ENCODE data around the gene CADM4. TPM values are rescaled to one million over a fixed set of nuclear protein-coding genes. Genes with fewer than 3 reads are reported as not detected.
"Not testable (repeated sequence)": the region's sequence is repeated elsewhere in the genome, so short reads cannot be mapped to it uniquely, and the experiment has no call there.

CADM4 gene
- 10 to 100 TPM; 92.3 to 99.3 TPM for total RNA-seq
- polyA plus RNA-seq (ENCODE audit: insufficient read length in 2 of 2) = 100 to 1,000 TPM; 313 to 325 TPM
- long read RNA-seq, donor 1, transcript CADM4-201 (9 exons, 2,178 nt) = major isoform, 90 of 112 reads
- long read RNA-seq, donor 1, partial matches to known transcripts = 22 of 112 reads
- long read RNA-seq, donor 1, other reads (novel, unspliced or antisense) = 0 of 112 reads
- long read RNA-seq, donor 2, transcript CADM4-201 (9 exons, 2,178 nt) = major isoform, 17 of 46 reads
- long read RNA-seq, donor 2, partial matches to known transcripts = 29 of 46 reads
- long read RNA-seq, donor 2, other reads (novel, unspliced or antisense) = 0 of 46 reads
- long read RNA-seq, donor 3, transcript CADM4-201 (9 exons, 2,178 nt) = major isoform, 35 of 50 reads
- long read RNA-seq, donor 3, partial matches to known transcripts = 15 of 50 reads
- long read RNA-seq, donor 3, other reads (novel, unspliced or antisense) = 0 of 50 reads
- long read RNA-seq, donor 4, transcript CADM4-201 (9 exons, 2,178 nt) = major isoform, 5 of 5 reads
- long read RNA-seq, donor 4, partial matches to known transcripts = 0 of 5 reads
- long read RNA-seq, donor 4, other reads (novel, unspliced or antisense) = 0 of 5 reads

GRCh38 chr19:43639519-43640423 lies at the start of gene CADM4:
Gene CADM4 (minus strand): TSS chr19:43639850. CDS start chr19:43639790, 60 bp downstream.
- Histone ChIP-seq H3K4me3 (ENCODE audit: low read depth, low read length) (peak within 1 kb of the TSS; percentile 64), H3K9me3 (ENCODE audit: control insufficient read depth, insufficient read depth, low read length) (no peaks in the 10 kb centered on the region), H3K4me1 (ENCODE audit: control insufficient read depth, insufficient read depth, low read length) (peaks cover 47% of the 10 kb centered on the region), H3K36me3 (ENCODE audit: control insufficient read depth, insufficient read depth, low read length) (peaks cover 2% of the 10 kb centered on the region), H3K27me3 (ENCODE audit: control insufficient read depth, insufficient read depth, low read length) (no peaks in the 10 kb centered on the region), H3K27ac (ENCODE audit: low read depth, low read length) (peak within 1 kb of the TSS; percentile 76)
- WGBS (ENCODE audit: insufficient coverage) = 0% methylated on average over 109 of the region's 110 CpGs
- peak in 3 of 6 donors; percentile 43 to 81 (median 79) for DNase-seq (ENCODE audit: low read depth in 4 of 6, low spot score in 6 of 6)

DNA sequence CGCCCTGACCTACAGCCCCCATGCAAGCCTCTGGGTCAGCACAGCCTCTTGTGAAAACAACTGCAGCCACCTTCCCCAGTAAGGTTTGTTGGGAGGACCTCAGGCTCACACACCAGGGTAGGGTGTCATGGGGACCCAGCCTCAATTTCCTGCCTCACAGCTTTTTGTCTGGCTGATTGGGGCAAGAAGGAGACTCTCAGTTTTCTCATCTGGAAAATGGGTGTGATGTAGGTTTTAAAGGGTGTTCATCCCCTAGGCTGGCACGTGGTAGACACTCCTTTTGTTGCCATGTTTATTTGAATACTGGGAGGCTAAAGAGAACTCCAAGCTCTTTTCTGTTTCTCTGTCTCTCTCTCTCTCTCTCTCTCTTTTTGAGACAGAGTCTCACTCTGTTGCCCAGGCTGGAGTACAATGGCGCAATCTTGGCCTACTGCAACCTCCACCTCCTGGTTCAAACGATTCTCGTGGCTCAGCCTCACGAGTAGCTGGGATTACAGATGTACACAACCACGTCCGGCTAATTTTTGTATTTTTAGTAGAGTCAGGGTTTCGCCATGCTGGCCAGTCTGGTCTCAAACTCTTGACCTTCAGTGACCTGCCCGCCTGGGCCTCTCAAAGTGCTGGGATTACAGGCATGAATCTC lies 48.5 kb upstream of the CADM4 start:
- no peaks in the 10 kb centered on the region for H3K27me3 ChIP-seq (ENCODE audit: control insufficient read depth, insufficient read depth, low read length)
- peaks cover 2% of the 10 kb centered on the region for H3K9me3 ChIP-seq (ENCODE audit: control insufficient read depth, insufficient read depth, low read length)
- no peak overlapping the region for H3K4me3 ChIP-seq (ENCODE audit: low read depth, low read length)
- no peaks in the 10 kb centered on the region for H3K36me3 ChIP-seq (ENCODE audit: control insufficient read depth, insufficient read depth, low read length)
- peaks cover 11% of the 10 kb centered on the region for H3K4me1 ChIP-seq (ENCODE audit: control insufficient read depth, insufficient read depth, low read length)
- 100% methylated on average over 3 of the region's 10 CpGs for WGBS (ENCODE audit: insufficient coverage)
- no peak overlapping the region for H3K27ac ChIP-seq (ENCODE audit: low read depth, low read length)
- DNase-seq (ENCODE audit: low read depth in 4 of 6, low spot score in 6 of 6) = no peak

GRCh38 chr19:43687660-43687997 lies 48.0 kb upstream of the CADM4 start:
- Histone ChIP-seq H3K4me3 (ENCODE audit: low read depth, low read length) (no peak overlapping the region), H3K27ac (ENCODE audit: low read depth, low read length) (no peak overlapping the region), H3K4me1 (ENCODE audit: control insufficient read depth, insufficient read depth, low read length) (peaks cover 11% of the 10 kb centered on the region), H3K9me3 (ENCODE audit: control insufficient read depth, insufficient read depth, low read length) (peaks cover 2% of the 10 kb centered on the region), H3K36me3 (ENCODE audit: control insufficient read depth, insufficient read depth, low read length) (no peaks in the 10 kb centered on the region), H3K27me3 (ENCODE audit: control insufficient read depth, insufficient read depth, low read length) (no peaks in the 10 kb centered on the region)
- WGBS (ENCODE audit: insufficient coverage) = 0% methylated on average over 1 of the region's 1 CpG
- DNase-seq (ENCODE audit: low read depth in 4 of 6, low spot score in 6 of 6) = no peak

DNA sequence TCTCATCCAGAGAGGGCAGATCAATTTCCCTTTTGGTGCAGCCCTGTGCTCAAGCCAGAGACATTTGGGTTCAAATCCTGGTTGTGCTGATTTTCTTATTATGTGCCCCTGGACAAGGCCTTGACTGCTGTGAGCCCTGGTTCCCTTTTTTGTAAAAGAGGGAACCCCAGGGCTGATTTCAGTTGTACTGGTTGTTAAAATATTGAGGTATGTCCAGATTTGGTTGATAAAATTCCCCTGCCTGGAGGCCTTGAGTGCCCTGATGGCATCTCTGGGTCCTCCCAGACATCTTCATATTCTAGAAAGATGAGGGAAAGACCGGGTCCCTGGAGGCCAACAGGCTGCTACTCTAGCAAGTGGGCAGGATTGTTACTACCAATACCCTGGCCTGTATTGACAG lies 44.7 kb upstream of the CADM4 start:
- Histone ChIP-seq H3K27me3 (ENCODE audit: control insufficient read depth, insufficient read depth, low read length) (no peaks in the 10 kb centered on the region), H3K27ac (ENCODE audit: low read depth, low read length) (no peak overlapping the region), H3K4me3 (ENCODE audit: low read depth, low read length) (no peak overlapping the region), H3K9me3 (ENCODE audit: control insufficient read depth, insufficient read depth, low read length) (no peaks in the 10 kb centered on the region), H3K36me3 (ENCODE audit: control insufficient read depth, insufficient read depth, low read length) (no peaks in the 10 kb centered on the region), H3K4me1 (ENCODE audit: control insufficient read depth, insufficient read depth, low read length) (peaks cover 11% of the 10 kb centered on the region)
- DNase-seq (ENCODE audit: low read depth in 4 of 6, low spot score in 6 of 6) = no peak
- no CpG with 5 or more reads among the region's 1 CpG for WGBS (ENCODE audit: insufficient coverage)

GRCh38 chr19:43683905-43684304 lies 44.3 kb upstream of the CADM4 start:
- H3K27ac ChIP-seq (ENCODE audit: low read depth, low read length) = no peak overlapping the region
- DNase-seq (ENCODE audit: low read depth in 4 of 6, low spot score in 6 of 6) = no peak
- no peaks in the 10 kb centered on the region for H3K27me3 ChIP-seq (ENCODE audit: control insufficient read depth, insufficient read depth, low read length)
- no peaks in the 10 kb centered on the region for H3K36me3 ChIP-seq (ENCODE audit: control insufficient read depth, insufficient read depth, low read length)
- H3K9me3 ChIP-seq (ENCODE audit: control insufficient read depth, insufficient read depth, low read length) = no peaks in the 10 kb centered on the region
- WGBS (ENCODE audit: insufficient coverage) = no CpG with 5 or more reads among the region's 2 CpGs
- H3K4me1 ChIP-seq (ENCODE audit: control insufficient read depth, insufficient read depth, low read length) = peaks cover 11% of the 10 kb centered on the region
- H3K4me3 ChIP-seq (ENCODE audit: low read depth, low read length) = no peak overlapping the region

DNA sequence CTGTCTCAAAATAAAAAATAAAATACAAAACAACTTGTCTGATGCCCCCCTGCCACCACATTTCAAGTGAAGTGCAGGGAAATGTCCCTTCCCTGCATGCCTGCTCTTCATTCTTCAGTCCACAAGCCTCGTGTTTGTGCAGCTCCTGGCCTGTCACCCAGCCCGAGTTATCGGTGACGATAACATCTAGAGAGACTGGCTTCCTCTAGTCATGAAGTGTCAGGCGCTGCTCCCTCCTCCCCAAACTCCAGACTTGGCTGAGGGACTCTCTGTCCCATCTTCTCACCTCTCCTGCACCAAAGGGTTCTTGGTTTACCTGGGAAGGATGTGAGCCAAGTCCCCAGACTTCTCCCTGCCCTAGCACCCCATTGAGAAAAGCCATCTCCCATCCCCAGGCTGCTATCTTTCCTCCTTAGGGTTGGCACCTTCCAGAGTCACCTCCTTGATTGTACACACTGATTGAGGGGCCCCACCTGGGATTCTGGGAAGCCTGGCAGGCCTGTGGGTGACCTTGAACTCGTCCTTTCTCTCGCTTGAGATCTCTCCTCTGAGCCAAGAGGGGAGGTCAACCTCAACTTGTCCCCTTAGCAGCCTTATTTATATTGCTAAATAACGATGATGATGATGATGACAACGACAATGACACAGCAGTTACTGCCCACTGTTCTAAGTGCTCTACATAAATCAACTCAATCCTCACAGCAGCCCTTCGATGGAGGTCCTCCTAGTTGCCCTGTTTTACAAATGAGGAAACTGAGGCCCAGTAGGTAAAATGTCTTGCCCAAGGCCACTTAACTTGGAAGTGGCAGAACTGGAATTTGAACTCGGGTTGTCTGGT lies 43.4 kb upstream of the CADM4 start:
- H3K36me3 ChIP-seq (ENCODE audit: control insufficient read depth, insufficient read depth, low read length) = no peaks in the 10 kb centered on the region
- no peak overlapping the region for H3K4me3 ChIP-seq (ENCODE audit: low read depth, low read length)
- H3K4me1 ChIP-seq (ENCODE audit: control insufficient read depth, insufficient read depth, low read length) = peaks cover 11% of the 10 kb centered on the region
- 68% methylated on average over 5 of the region's 11 CpGs for WGBS (ENCODE audit: insufficient coverage)
- DNase-seq (ENCODE audit: low read depth in 4 of 6, low spot score in 6 of 6) = no peak
- H3K27ac ChIP-seq (ENCODE audit: low read depth, low read length) = no peak overlapping the region
- H3K27me3 ChIP-seq (ENCODE audit: control insufficient read depth, insufficient read depth, low read length) = no peaks in the 10 kb centered on the region
- H3K9me3 ChIP-seq (ENCODE audit: control insufficient read depth, insufficient read depth, low read length) = no peaks in the 10 kb centered on the region

DNA sequence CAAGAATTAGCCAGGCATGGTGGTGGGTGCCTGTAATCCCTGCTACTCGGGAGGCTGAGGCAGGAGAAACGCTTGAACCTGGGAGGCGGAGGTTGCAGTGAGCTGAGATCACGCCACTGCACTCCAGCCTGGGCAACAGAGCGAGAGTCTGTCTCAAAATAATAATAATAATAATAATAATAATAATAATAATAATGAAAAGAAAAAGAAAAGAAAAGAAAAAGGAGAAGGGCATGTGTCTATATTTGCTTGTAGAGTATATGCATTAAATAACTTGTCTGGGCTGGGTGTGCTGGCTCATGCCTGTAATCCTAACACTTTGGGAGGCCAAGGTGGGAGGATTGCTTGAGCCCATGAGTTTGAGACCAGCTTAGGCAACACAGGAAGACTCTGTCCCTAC lies 42.6 kb upstream of the CADM4 start:
- H3K4me1 ChIP-seq (ENCODE audit: control insufficient read depth, insufficient read depth, low read length); H3K4me3 ChIP-seq (ENCODE audit: low read depth, low read length); H3K27me3 ChIP-seq (ENCODE audit: control insufficient read depth, insufficient read depth, low read length); DNase-seq (ENCODE audit: low read depth in 4 of 6, low spot score in 6 of 6); H3K36me3 ChIP-seq (ENCODE audit: control insufficient read depth, insufficient read depth, low read length); H3K27ac ChIP-seq (ENCODE audit: low read depth, low read length); H3K9me3 ChIP-seq (ENCODE audit: control insufficient read depth, insufficient read depth, low read length): not testable (repeated sequence)
- 100% methylated on average over 2 of the region's 5 CpGs for WGBS (ENCODE audit: insufficient coverage)

DNA sequence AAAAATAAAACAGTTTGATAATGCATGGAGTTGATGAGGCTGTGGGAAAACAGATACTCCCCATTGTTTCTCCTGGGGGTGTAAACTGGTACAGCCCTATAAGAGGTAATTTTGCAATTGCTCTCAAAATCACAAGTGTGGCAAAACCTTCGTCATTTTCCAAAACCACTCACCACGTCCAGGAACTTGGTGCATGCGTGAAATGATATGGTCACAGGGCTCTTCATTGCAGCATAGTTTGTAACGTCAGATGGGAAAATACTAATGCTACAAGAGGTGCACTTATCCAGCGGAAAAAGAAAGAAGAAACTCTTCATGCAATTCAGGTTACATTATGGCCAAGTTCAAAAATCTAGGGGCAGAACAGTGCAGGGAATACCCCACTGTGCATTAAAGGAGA lies 42.2 kb upstream of the CADM4 start:
- Histone ChIP-seq H3K36me3 (ENCODE audit: control insufficient read depth, insufficient read depth, low read length) (no peaks in the 10 kb centered on the region), H3K9me3 (ENCODE audit: control insufficient read depth, insufficient read depth, low read length) (no peaks in the 10 kb centered on the region), H3K4me1 (ENCODE audit: control insufficient read depth, insufficient read depth, low read length) (peaks cover under 1% of the 10 kb centered on the region), H3K4me3 (ENCODE audit: low read depth, low read length) (no peak overlapping the region), H3K27me3 (ENCODE audit: control insufficient read depth, insufficient read depth, low read length) (no peaks in the 10 kb centered on the region), H3K27ac (ENCODE audit: low read depth, low read length) (no peak overlapping the region)
- no peak for DNase-seq (ENCODE audit: low read depth in 4 of 6, low spot score in 6 of 6)
- 100% methylated on average over 3 of the region's 5 CpGs for WGBS (ENCODE audit: insufficient coverage)
